WERI-Rb-1 (cell line): Measurements from ENCODE around the gene PIEZO2.

Source experiments
- DNase-seq: peaks from one replicate; pipeline ENCODE4 v3.0.0-alpha.2; 2020
- H3K27ac ChIP-seq: fragments of 250-450 bp; sonication (Bioruptor Pico); 2 replicates; pipeline ENCODE4 v1.5.1; 2020; ENCODE audit warnings: mild to moderate bottlenecking, moderate library complexity
- H3K27me3 ChIP-seq: fragments of 250-450 bp; sonication (Bioruptor Pico); 2 replicates; pipeline ENCODE4 v1.5.1; 2021; ENCODE audit warnings: mild to moderate bottlenecking, low read depth, moderate library complexity; ENCODE audit not compliant: insufficient read depth, severe bottlenecking
- H3K36me3 ChIP-seq: fragments of 250-450 bp; sonication (Bioruptor Pico); 2 replicates; pipeline ENCODE4 v1.5.1; 2020; ENCODE audit warnings: mild to moderate bottlenecking, moderate library complexity
- H3K4me3 ChIP-seq: 2 replicates; pipeline ENCODE4 v1.5.1; 2011; ENCODE audit warnings: low read depth, mild to moderate bottlenecking, control low read depth, low read length
- H3K9me3 ChIP-seq: fragments of 250-450 bp; sonication (Bioruptor Pico); 2 replicates; pipeline ENCODE4 v1.5.1; 2021; ENCODE audit warnings: mild to moderate bottlenecking, moderate library complexity; ENCODE audit not compliant: severe bottlenecking
- TF ChIP-seq, protein P1 (sequence below): IDR thresholded peaks from 2 replicates; pipeline ENCODE4 v1.5.1; 2011; ENCODE audit warnings: low read depth, mild to moderate bottlenecking, control low read depth, inconsistent platforms, low read length

The PIEZO2 gene

DNA sequence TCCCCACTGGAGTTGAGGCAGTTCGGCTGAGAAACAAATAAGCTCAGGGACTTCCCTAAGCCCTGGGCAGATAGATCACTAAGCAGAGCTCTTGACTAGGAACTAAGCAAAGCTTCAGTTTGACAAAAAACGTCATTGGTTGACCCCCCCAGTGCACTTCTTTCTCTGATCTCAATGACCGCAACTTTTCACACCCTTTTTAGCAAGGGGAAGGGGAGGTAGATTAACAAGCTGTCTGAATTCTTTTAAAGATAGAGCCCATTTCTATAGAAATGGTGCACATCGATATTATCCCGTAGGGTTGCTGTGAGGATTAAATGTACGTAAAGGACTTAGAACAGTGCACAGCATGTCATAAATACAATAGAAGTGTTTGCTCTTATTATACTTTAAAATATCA lies 42.5 kb downstream of the PIEZO2 start:
- H3K36me3 ChIP-seq, result no peaks in the 10 kb centered on the region
- H3K9me3 ChIP-seq, result no peaks in the 10 kb centered on the region
- no peak for DNase-seq
- TF ChIP-seq, protein P1, sequence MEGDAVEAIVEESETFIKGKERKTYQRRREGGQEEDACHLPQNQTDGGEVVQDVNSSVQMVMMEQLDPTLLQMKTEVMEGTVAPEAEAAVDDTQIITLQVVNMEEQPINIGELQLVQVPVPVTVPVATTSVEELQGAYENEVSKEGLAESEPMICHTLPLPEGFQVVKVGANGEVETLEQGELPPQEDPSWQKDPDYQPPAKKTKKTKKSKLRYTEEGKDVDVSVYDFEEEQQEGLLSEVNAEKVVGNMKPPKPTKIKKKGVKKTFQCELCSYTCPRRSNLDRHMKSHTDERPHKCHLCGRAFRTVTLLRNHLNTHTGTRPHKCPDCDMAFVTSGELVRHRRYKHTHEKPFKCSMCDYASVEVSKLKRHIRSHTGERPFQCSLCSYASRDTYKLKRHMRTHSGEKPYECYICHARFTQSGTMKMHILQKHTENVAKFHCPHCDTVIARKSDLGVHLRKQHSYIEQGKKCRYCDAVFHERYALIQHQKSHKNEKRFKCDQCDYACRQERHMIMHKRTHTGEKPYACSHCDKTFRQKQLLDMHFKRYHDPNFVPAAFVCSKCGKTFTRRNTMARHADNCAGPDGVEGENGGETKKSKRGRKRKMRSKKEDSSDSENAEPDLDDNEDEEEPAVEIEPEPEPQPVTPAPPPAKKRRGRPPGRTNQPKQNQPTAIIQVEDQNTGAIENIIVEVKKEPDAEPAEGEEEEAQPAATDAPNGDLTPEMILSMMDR, result no peak
- no peak overlapping the region for H3K27ac ChIP-seq
- no peak overlapping the region for H3K4me3 ChIP-seq
- no peaks in the 10 kb centered on the region for H3K27me3 ChIP-seq

DNA sequence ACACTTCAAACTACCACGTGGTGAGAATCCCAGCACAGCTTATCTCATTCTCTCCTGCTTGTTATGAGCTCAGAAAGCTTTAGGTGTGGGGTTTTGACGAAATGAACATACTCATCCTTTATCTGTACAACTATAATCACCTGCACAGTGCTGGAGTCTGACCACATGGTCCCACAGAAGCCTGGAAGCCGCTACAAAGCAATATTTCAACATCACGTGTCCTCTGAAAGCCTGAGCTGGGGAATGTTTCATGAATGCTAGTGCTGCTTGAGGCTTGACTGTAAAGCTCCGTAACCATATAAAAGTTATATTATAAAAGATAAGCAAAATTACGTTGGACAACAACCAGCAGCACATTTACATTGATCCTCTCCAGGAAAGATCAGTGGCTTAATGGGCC lies 43.9 kb downstream of the PIEZO2 start:
- Histone ChIP-seq H3K36me3 (no peaks in the 10 kb centered on the region), H3K27ac (no peak overlapping the region), H3K27me3 (no peaks in the 10 kb centered on the region), H3K4me3 (no peak overlapping the region), H3K9me3 (no peaks in the 10 kb centered on the region)
- no peak for DNase-seq
- TF ChIP-seq, protein P1, result no peak

DNA sequence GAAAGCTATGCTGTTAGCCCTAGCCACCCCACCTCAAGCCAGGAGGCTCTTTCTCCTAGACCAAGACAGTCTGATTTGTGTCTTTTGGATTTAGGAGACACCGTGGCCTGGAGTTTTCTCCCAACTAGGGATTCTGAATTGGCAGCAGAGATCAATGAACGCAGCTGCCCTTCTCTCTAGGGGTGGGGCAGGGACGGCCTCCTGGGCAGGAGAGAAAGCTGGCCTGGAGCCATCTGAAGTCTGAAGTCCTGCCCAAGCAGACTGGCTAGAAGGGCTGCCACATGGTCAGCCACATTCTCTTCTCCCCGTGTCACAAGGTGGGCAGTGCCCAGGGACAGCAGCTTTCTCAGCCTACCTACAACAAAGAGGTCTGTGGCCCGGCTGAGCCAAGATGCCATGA lies 45.1 kb downstream of the PIEZO2 start:
- Histone ChIP-seq H3K27ac (no peak overlapping the region), H3K4me3 (no peak overlapping the region), H3K36me3 (no peaks in the 10 kb centered on the region), H3K9me3 (no peaks in the 10 kb centered on the region), H3K27me3 (no peaks in the 10 kb centered on the region)
- DNase-seq, result no peak
- TF ChIP-seq, protein P1, result no peak

DNA sequence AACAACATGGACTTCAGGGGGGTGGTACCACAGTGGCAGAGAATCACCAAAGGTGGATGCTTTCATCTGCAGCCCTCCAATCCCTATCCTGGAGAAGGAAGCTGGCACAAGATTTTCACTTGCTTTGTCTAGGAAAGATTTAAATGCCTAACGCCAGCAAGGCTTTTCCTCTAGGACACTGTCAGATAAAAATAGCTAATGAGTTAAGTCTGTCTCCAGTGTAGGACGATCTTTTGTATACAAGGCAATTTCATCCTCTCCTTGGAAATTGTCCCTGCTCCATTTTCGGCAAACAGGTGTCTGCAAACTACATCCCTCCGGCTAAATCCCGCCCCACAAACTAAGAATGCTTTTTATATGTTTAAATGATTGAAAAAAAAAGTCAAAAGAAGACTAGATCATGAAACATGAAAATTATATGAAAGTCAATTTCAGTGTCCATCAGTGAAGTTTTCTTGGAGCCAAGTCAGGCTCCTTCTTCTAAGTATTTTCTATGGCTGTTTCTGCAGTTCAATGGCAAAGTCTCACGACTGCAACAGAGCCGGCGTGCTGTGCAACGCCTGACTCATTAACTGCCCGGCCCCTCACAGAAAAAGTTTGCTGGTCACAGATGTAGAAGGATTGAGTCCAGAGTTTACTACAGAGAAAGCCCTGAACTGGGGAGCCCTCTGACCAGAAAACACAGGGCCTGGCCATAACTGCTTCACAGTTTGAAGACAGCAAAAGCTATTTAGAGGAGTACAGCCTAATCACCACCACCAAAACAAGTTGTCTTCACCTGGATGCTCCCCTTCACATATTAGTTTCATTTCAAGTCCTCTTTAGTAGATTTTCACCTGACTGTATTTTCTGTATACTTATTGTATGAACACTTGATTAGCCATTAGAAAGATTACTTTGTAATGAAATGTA lies 52.3 kb downstream of the PIEZO2 start:
- DNase-seq, result no peak
- H3K27ac ChIP-seq, result no peak overlapping the region

DNA sequence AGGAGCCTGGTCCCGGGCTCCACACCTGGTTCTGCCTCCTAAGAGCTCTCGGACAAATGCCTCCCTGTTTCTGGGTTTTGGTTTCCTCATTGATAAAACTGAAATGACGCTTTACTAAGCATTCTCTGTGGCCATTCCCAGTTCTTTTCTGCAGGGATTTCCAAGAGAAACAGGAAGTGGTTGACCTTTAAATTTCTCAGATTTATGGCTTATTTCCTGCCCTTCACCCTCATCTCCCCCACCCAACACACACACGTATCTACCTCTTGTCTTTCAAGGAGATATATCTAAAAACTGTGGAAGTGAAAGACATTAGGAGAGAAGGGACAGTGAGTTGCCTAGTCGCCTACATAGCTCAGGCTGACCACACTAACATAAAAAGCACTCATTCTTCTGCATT lies 53.0 kb downstream of the PIEZO2 start:
- no peaks in the 10 kb centered on the region for H3K36me3 ChIP-seq
- H3K27ac ChIP-seq, result no peak overlapping the region
- TF ChIP-seq, protein P1, result no peak
- H3K27me3 ChIP-seq, result no peaks in the 10 kb centered on the region
- no peak overlapping the region for H3K4me3 ChIP-seq
- DNase-seq, result no peak
- H3K9me3 ChIP-seq, result no peaks in the 10 kb centered on the region

More for the DNA sequence above, 52.3 kb downstream of the PIEZO2 start:
- Histone ChIP-seq H3K27me3 (no peaks in the 10 kb centered on the region), H3K4me3 (no peak overlapping the region), H3K9me3 (no peaks in the 10 kb centered on the region), H3K36me3 (no peaks in the 10 kb centered on the region)
- TF ChIP-seq, protein P1, result no peak
